K562 (cell line): ENCODE results near the gene RETNLB. TPM values are rescaled to one million over a fixed set of nuclear protein-coding genes. Genes with fewer than 3 reads are reported as not detected.

Source experiments
- REST ChIP-seq, 2 experiments: fragments of 450-650 bp; formaldehyde crosslinking in 1 of 2; IDR thresholded peaks; 2 replicates each; pipeline versions ENCODE4 v1.4.0 to v1.6.1; 2014 to 2020; ENCODE audit warnings: mild to moderate bottlenecking in 2 of 2, borderline replicate concordance in 1 of 2, low read depth in 1 of 2
- polyA plus RNA-seq, 8 experiments: library from polyadenylated mRNA; depleted of rRNA in 4 of 8; stranded (reverse) in 5 of 8; unstranded in 3 of 8; fragments of >200 nt; fragmentation: Nextera tagmentation in 2 of 8; fragmentation: Illumina TruSeq in 1 of 8; extraction: Ambion mirVana in 2 of 8; extraction: Trizol in 1 of 8; gene quantifications; 2 replicates each; pipeline versions ENCODE4 v1.2.1 to v1.2.3, GENCODE V29; 2011 to 2014; ENCODE audit warnings: inconsistent platforms in 1 of 8, missing spikeins in 1 of 8
- total RNA-seq, 7 experiments: library from RNA; depleted of rRNA in 6 of 7; stranded (reverse); fragments of >200 nt in 6 of 7; fragmentation: Illumina TruSeq in 2 of 7; extraction: Trizol in 2 of 7; gene quantifications; 2 replicates each; pipeline versions ENCODE4 v1.2.1 to v1.2.3, GENCODE V29; 2011 to 2021; ENCODE audit warnings: low replicate concordance in 1 of 7
- TF ChIP-seq, protein P1 (sequence below): fragments of 250-450 bp; sonication (Bioruptor Pico); IDR thresholded peaks from 2 replicates; pipeline ENCODE4 v1.4.0; 2020; ENCODE audit warnings: mild to moderate bottlenecking
- TF ChIP-seq, protein P2 (sequence below), 3 experiments: fragments of 200-800 bp in 1 of 3; sonication (Bioruptor generic) in 1 of 3; sonication (generic) in 1 of 3; formaldehyde crosslinking in 1 of 3; IDR thresholded peaks; 2 replicates each; pipeline versions ENCODE4 v1.6.1 to v1.8.0; 2016 to 2022; ENCODE audit warnings: mild to moderate bottlenecking in 2 of 3, missing compliant biosample characterization in 2 of 3, missing genetic modification characterization in 2 of 3, missing genetic modification reagents in 1 of 3

The RETNLB gene
- total and polyA plus RNA-seq, 9 of the 15 experiments (the other 6 are each of a cell fraction or from before 2014, with no cell fraction given): not detected

- TF ChIP-seq REST (IDR thresholded peaks at IDR 0.05; ENCODE audit: borderline replicate concordance) (no peak), REST (CRISPR knock-in tag; IDR thresholded peaks at IDR 0.05; ENCODE audit: low read depth) (no peak)
- TF ChIP-seq, protein P1, sequence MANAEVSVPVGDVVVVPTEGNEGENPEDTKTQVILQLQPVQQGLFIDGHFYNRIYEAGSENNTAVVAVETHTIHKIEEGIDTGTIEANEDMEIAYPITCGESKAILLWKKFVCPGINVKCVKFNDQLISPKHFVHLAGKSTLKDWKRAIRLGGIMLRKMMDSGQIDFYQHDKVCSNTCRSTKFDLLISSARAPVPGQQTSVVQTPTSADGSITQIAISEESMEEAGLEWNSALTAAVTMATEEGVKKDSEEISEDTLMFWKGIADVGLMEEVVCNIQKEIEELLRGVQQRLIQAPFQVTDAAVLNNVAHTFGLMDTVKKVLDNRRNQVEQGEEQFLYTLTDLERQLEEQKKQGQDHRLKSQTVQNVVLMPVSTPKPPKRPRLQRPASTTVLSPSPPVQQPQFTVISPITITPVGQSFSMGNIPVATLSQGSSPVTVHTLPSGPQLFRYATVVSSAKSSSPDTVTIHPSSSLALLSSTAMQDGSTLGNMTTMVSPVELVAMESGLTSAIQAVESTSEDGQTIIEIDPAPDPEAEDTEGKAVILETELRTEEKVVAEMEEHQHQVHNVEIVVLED: no peak
- TF ChIP-seq, protein P2, sequence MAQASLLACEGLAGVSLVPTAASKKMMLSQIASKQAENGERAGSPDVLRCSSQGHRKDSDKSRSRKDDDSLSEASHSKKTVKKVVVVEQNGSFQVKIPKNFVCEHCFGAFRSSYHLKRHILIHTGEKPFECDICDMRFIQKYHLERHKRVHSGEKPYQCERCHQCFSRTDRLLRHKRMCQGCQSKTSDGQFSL (CRISPR knock-in tag; IDR thresholded peaks at IDR 0.05): no peak
- TF ChIP-seq, protein P2 (tag; IDR thresholded peaks at IDR 0.05): no peak
Observed at GRCh38 chr3:108744762-108745161, 12.4 kb downstream of the RETNLB start (continued).
